UCSD-AML1 (cell line): ENCODE results near the gene RAB3GAP2.
"Not testable (repeated sequence)": the region's sequence is repeated elsewhere in the genome, so short reads cannot be mapped to it uniquely, and the experiment has no call there.

Experiments used
- DNase-seq: peaks from one replicate; lab custom pipeline; 2025; ENCODE audit not compliant: unreplicated experiment; lab: John Stamatoyannopoulos, UW

RAB3GAP2 gene

DNA sequence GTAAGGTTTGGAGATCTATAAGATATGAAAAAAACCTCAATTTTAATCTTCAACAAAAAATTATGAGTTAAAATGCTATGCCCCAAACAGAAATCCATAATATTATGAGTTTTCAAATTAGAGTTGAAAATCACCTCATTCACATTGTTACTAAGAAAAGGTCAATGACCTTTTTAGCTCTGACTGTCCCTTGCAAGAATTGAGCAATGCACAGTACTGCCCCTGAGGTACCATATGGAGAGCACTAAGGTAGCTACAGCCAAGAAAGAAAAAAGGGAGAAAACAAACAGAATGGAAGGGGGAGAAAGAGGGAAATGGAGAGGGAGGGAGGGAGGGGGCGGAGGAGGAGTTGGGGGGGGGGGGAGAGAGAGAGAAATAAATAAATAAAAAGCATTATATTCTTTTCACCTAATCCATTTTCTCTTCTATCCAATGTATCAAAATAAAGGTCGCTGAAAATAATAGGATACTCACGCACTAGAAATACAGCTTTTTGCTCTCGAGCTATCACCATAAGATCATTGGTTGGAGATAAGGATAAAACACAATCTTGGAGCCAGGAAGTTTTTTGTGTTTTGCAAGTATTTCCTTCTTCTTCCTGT, 58.8 kb downstream of the RAB3GAP2 start:
- no peak for DNase-seq

DNA sequence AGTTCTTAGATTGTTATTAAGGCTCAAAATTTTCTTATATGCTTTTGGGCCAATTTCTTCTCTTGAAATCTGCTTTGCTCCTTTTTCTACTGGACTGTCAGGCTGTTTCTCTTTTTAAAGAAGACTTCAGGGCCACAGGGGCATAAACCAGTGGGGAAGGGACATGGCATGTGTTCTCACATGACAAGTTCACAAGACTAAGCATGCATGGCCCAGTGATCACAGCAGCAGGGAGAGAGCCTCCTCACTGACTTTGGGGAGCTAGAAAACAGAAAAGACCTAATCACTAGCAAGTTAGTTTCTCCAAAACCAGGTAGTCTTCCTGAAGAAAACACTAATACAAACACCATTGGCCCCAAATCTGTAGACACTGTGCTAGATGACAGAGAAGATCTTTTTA, 64.8 kb downstream of the RAB3GAP2 start:
- no peak for DNase-seq

DNA sequence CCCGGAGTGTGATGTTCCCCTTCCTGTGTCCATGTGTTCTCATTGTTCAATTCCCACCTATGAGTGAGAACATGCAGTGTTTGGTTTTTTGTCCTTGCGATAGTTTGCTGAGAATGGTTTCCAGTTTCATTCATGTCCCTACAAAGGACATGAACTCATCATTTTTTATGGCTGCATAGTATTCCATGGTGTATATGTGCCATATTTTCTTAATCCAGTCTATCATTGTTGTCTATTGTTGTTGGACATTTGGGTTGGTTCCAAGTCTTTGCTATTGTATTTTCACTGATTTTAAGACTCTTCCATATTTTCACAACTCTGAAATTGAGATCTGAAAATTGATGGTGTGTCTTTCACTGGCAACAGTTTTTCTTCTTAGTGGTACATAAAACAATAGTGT, 67.5 kb downstream of the RAB3GAP2 start:
- not testable (repeated sequence) for DNase-seq

DNA sequence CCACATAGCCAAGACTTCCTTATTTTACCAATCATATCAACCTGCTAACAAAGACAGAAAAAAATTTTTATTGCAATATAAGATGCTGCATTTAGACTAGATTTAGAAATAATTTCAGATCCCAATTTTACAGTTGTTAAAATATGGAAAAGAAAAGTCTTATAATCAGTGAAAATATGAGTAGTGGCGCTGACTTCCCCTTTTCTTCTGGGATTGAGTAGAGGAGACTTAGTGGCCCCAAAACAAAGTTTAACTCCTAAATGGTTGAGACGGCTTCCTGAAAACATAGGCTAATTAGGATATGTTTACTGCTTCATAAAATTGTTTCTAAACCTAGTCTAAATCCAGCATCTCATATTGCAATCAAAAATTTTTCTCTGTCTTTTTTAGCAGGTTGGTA, 68.4 kb downstream of the RAB3GAP2 start:
- DNase-seq: no peak

DNA sequence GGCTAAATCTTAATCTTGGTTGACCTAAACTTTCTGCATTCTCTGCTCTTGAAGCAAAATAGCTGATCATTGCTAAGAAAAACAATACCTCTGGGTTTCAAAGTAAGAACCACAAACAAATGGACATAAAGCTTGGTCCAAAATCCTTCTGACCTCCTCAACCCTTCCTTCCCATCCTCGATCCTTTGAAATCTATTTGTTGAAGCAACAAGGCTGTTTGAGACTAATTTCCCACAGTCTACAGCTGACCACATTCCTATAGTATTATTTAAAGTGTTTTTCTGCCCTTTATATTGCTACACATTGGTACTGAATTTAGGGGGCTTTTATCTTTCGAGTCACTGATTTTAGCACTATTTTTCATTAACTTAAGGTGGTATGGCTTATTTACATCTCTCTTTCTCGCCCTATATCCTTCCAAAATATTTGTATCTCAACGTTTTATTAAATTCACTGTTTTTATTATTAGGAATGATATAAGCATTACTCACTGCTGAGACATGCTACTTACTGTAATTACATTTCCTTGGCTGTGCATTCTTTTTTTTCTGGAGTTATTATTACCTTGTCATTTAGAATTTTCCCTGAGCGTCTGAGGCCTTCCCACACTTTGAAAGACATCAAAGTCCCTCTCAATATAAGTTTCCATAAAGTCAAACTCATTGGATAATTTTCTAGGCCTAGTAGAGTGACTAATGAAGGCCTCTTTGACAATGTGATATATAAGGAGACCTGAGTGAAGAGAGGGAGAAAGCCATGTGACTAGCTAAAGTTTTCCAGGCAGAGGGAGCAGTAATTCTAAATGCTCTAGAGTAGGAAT, 73.9 kb downstream of the RAB3GAP2 start:
- no peak for DNase-seq

DNA sequence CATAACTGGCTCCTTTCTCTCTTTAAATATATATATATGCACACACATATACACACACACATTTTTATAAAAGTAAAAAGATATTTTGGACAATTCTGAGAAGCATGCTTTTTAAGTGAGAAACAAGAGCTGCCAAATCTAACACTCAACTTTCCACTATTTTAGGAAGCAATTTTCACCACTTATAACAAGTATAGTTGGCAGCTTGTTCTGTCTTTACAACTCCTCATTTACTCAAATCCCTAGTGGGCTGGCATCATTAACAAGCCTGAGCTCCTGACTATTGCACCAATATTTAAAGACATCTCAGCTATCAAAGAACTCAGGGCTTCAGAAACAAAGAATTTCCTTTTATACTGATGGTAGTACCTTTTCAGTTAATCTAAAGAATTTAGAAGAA, 76.6 kb downstream of the RAB3GAP2 start:
- DNase-seq: no peak

DNA sequence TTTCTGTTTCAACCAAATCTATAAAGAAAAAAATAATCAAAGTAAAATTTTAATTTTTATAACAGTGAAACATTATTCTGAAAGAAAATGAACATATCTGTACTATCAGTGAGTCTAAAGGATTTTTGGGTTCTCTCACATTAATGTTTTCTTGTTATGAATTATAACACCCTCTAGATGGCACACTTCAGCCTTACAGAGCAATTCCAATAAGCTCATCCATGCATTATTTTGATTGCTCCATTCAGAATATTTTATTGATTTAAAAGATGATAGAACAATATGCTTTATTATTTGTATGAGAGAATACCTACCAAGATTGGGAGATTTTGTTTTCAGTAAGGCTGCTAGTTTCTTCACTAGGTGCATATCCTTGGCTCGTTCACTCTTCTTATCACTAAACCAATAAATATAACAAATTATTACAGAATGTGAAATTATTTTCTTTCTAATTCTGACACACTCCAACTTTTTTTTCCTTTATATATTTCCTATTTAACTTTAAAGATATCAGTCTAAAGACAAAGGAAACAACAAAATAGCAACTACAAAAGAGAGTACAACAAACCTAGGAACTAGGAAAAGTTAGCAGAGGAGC, 82.4 kb downstream of the RAB3GAP2 start:
- no peak for DNase-seq

DNA sequence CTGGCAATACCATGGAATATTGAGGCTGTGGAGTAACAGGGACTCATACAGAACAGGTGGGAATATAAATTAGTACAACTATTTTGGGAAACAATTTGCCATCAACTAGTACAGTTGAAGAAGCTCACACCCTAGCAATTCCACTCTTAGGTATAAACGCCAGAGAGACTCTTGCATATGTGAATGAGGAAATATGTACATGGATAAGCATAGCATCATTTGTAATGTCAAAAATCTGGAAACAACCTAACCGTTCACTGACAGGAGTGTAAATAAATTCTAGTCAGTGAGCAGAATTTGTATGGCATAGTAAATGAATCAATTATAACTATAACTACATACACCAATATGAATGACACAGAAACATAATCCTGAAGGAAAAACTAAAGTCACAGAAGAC, 83.7 kb downstream of the RAB3GAP2 start:
- DNase-seq: no peak

DNA sequence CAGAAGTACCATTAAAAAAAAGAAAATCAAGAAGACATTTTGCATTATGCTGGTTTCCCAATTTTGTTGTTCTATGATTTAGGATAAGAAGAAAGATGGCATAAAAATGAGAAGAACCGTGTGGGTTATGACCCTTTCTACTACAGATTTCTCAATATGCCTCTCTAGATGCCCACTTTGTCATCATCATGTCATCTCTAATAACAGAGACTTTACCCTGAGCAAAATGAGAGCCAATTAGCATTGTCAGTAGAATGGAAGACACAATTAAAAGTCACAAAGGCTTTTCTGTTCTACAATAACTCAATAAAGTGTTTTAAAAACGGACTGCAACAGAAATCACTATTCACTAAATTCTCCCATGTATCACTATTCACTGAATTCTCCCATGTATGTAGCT, 85.5 kb downstream of the RAB3GAP2 start:
- no peak for DNase-seq

DNA sequence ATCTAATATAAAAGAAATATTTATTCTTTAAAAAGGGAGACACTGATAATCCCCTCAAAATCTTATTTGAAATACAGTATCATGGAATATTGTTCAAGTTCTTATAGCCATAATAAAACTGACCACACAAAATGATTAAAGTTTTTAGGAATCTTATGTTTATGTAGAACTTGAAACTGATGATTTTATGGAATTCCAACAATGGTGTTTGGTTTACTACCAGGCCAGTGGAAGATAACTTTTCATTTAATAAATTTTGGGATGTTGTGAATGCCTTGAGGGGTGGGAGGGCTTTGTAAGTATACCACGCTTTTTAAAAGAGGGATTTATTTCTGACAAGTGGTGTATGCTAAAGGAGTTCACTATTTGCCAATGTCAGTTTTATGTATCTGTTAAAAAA, 87.7 kb downstream of the RAB3GAP2 start:
- no peak for DNase-seq

DNA sequence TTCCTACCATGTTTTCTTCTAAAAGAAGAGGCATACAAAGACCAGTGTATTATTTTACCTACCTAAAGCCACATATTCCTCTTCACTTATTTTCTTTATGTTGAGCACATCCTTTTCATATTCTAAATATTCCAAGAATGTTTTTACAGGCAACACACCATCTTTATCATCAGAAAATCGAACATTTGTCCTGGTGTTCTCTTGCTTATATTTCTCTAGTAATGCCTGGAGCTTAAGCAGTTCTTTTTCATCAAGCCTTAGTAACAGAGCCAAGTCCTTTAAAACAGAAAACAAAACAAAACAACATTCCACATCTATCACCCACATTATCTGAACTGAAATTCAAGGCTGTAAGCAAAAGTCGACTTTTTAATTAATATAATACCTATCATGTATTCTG, 89.6 kb downstream of the RAB3GAP2 start:
- no peak for DNase-seq

DNA sequence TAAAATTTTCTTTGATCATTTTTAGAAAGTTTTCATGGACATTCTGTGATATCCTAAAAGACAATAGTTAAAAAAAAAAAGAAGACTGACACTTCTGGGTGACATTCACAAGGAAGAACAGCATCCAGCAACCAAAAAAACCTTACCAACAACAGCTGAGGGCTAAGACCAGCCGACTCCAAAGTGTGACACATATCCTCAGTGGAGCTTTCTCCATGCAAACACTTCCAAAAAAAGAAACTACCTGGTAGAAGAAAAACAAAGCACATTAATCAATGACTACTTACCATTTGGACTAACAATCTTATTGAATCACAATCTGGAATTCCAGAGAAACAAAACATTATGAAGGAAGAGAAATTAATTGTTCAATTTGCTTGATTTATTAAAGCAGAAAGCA, 90.1 kb downstream of the RAB3GAP2 start:
- DNase-seq: no peak

DNA sequence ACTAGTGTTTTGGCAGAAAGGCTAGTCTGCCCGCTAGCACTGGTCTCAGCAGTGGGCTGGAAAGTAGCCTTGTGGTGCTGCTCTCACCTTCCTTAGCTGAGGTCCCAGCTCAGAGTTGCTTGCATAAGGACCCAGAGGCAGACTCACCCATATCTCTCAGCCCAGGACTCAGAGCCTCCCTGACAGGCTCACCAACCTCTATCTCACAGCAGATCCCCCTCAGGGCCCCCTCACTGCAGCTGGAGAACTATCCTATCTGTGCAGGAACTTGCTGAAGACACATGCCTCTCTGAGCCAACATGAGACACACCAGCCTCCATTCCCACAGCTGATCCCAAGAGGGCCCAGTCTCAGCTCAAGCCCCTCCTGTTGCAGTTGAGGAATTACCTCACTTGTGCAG, 95.7 kb downstream of the RAB3GAP2 start:
- DNase-seq: no peak

DNA sequence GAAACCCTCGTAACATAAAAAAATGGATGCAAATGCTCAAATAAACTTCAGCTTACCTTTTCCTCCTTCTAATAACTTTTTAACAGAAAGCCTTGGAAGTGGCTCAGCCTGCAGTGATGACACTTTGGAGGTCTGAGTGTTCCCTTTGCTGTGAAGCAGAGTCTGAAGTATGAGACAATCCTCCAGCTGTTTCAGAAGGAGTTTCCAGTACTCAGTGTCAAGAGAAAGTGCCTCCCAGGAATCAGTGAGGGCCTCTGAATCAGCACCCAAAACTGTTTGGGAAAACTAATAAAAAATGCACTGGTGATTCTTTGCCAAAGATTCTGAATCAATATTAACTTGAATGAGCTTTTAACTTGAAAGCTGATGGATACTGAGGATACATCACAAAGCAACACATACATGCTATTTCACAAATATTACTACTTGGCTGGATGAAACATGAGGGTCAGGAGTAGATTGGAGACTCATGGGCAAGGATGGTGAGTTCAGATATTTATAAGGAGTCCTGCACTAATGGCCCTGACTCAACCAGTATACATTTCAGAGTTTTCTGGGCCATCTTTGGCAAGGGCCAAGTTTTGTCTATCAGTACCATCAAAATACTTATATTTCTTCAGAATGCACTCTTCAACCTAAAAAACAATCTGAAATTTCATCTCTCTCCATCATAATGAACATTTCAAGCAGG, 101.3 kb downstream of the RAB3GAP2 start:
- no peak for DNase-seq

DNA sequence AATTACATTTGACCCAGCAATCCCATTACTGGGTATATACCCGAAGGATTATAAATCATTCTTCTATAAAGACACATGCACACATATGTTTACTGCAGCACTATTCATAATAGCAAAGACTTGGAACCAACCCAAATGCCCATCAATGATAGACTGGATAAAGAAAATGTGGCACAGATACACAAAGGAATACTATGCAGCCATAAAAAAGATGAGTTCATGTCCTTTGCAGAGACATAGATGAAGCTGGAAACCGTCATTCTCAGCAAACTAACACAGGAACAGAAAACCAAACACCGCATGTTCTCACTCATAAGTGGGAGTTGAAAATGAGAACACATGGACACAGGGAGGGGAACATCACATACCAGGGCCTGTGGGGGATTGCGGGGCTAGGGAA, 102.4 kb downstream of the RAB3GAP2 start:
- not testable (repeated sequence) for DNase-seq

DNA sequence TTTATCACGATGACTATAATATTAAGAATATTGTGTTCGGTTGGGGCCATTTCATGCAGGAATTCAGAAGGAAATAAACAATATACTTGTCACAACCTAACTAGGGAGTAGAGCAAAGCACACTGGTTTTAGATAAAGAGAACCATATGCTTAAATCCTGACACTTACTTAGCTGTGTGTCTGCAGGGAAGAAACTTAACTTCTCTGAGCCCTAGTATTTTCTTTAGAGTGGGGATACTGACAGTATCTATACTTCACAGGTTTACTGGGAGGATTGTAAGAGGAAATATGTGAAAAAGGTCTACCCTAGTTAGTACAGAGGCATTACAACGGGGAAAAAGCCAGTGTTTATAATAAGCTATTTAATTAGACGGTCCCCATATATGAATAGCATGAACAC, 105.4 kb downstream of the RAB3GAP2 start:
- DNase-seq: no peak

DNA sequence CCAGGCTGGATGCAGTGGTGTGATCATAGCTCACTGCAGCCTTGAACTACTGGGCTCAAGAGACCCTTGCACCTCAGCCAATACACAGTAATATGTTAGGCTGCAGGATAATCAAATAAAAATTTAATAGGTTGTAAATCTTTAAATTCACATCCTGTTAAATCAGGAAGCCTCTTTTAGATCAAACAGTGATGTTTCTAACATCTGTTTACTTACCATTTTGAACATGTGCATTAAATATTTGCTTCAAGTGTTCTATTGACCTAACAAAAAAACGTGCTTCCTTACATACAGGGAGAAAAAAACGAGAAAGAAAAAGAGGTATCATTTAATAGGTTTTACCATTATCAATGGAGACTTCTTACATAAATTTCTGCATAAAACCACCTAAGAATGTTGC, 107.7 kb downstream of the RAB3GAP2 start:
- no peak for DNase-seq

DNA sequence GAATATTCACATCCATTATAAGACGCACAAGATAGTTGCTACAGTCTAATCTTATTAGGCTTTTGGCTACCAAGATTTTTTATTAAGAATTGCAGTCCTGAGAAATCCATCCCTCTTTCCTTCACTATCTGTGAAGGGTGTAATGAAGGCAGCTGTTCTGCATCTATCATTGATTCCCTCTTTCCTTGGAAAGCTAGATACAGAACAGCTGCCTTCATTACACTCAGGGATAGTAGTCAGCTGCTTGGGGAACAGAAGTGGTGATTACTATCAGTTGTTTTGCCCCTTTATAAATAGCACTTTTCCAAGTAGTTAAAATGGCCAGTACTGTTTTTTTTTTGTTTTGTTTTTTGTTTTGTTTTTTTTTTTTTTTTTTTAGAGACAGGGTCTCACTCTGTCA, 108.1 kb downstream of the RAB3GAP2 start:
- DNase-seq: no peak

DNA sequence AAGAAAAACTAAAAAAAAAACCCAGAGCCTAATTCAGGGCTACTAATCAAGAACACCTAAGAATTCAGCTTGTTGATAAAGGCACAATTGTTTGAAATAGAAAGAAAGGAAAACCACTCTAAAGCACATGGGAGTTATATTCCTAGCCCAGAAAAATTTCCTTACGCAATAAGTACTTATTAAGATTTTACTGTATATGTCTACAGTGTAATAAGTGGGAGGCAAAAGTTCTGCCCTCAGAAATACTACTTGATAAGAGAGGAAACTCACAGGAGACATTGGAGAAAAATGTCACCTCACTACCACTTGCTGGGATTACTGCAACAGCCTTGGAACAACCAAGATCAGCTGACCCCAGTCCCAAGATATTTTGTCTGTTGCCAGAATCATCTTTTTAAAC, 112.2 kb downstream of the RAB3GAP2 start:
- DNase-seq: no peak

DNA sequence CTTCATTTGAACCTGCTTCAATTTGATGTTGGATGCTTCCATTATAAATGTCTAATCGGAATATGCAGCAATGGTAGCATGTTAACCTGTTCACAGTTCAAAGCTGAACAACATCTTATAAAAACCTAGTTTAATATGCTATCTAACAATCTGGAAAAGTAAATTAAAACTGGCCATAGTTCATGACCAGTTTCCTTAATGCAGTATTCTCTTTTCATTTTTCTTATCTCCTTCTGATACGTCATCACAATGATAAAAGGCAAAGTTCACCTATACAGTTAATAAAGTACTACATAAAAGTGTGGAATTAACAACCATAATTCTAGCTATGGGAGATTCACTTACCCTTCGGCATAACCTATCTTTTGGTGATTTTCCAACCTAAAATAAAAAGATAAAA, 113.2 kb downstream of the RAB3GAP2 start:
- no peak for DNase-seq

DNA sequence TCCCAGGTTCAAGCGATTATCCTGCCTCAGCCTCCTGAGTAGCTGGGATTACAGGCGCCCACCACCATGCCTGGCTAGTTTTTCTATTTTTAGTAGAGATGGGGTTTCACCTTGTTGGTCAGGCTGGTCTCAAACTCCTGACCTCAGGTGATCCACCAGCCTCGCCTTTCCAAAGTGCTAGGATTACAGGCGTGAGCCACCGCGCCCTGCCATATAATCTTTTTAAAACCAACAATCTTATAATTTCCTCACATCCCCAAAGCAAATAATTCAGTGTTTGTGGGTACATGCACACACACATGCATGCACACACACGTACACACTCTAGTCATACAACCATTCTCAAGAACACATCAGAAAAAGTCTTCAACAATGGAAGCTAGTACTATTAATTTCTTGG, 113.7 kb downstream of the RAB3GAP2 start:
- not testable (repeated sequence) for DNase-seq

DNA sequence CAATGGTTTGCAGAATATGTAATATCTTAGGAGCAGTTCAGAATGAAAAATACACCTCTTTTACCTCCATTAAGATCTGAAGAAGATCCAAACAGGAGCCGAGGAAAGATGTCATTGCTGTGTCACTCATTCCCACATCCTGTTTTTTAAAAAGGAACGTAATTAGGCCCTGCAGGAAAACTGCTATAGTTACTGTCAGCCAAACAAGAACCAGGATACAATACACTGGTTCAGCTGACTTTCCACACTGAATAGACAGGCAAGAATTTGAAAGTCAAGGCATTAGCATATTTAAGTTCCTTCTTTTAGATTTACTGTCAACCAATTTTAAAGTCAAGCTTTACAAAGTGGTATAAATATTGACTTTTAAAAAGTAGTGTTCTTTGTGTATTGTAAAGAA, 114.5 kb downstream of the RAB3GAP2 start:
- DNase-seq: no peak
